WERI-Rb-1 (cell line): Measurements from ENCODE around the gene MOCS3.

Experiments
- DNase-seq: peaks from one replicate; pipeline ENCODE4 v3.0.0-alpha.2; 2020
- H3K27ac ChIP-seq: fragments of 250-450 bp; sonication (Bioruptor Pico); 2 replicates; pipeline ENCODE4 v1.5.1; 2020; ENCODE audit warnings: mild to moderate bottlenecking, moderate library complexity
- H3K27me3 ChIP-seq: fragments of 250-450 bp; sonication (Bioruptor Pico); 2 replicates; pipeline ENCODE4 v1.5.1; 2021; ENCODE audit warnings: mild to moderate bottlenecking, low read depth, moderate library complexity; ENCODE audit not compliant: insufficient read depth, severe bottlenecking
- H3K36me3 ChIP-seq: fragments of 250-450 bp; sonication (Bioruptor Pico); 2 replicates; pipeline ENCODE4 v1.5.1; 2020; ENCODE audit warnings: mild to moderate bottlenecking, moderate library complexity
- H3K4me3 ChIP-seq: 2 replicates; pipeline ENCODE4 v1.5.1; 2011; ENCODE audit warnings: low read depth, mild to moderate bottlenecking, control low read depth, low read length
- H3K9me3 ChIP-seq: fragments of 250-450 bp; sonication (Bioruptor Pico); 2 replicates; pipeline ENCODE4 v1.5.1; 2021; ENCODE audit warnings: mild to moderate bottlenecking, moderate library complexity; ENCODE audit not compliant: severe bottlenecking
- CTCF ChIP-seq: IDR thresholded peaks from 2 replicates; pipeline ENCODE4 v1.5.1; 2011; ENCODE audit warnings: low read depth, mild to moderate bottlenecking, control low read depth, inconsistent platforms, low read length

The MOCS3 gene

GRCh38 chr20:50957798-50958614 is 612 bp upstream of the MOCS3 start, which contains the start of gene DPM1:
Gene DPM1 (minus strand): TSS chr20:50958532. CDS start chr20:50958523, 9 bp downstream.
- Histone ChIP-seq H3K9me3 (no peaks in the 10 kb centered on the region), H3K27ac (peak within 1 kb of the TSS; percentile 99), H3K36me3 (peaks cover 35% of the 10 kb centered on the region), H3K4me3 (peak within 1 kb of the TSS; percentile 91), H3K27me3 (no peaks in the 10 kb centered on the region)
- TF ChIP-seq CTCF, result no peak
- peak; percentile 81 for DNase-seq

GRCh38 chr20:50959543-50960126 is 1.0 kb downstream of the MOCS3 start:
- no peaks in the 10 kb centered on the region for H3K27me3 ChIP-seq
- no peaks in the 10 kb centered on the region for H3K9me3 ChIP-seq
- no peak for DNase-seq
- no peak for TF ChIP-seq CTCF
- H3K4me3 ChIP-seq, result peak overlapping the region; percentile 91
- no peak overlapping the region for H3K27ac ChIP-seq
- peaks cover 18% of the 10 kb centered on the region for H3K36me3 ChIP-seq

- Histone ChIP-seq H3K4me3 (no peak overlapping the region), H3K9me3 (no peaks in the 10 kb centered on the region), H3K27ac (no peak overlapping the region), H3K27me3 (peaks cover 45% of the 10 kb centered on the region), H3K36me3 (no peaks in the 10 kb centered on the region)
- peak; percentile 52 for DNase-seq
- no peak for TF ChIP-seq CTCF
Measured at GRCh38 chr20:50967586-50967985, 9.0 kb downstream of the MOCS3 start.

DNA sequence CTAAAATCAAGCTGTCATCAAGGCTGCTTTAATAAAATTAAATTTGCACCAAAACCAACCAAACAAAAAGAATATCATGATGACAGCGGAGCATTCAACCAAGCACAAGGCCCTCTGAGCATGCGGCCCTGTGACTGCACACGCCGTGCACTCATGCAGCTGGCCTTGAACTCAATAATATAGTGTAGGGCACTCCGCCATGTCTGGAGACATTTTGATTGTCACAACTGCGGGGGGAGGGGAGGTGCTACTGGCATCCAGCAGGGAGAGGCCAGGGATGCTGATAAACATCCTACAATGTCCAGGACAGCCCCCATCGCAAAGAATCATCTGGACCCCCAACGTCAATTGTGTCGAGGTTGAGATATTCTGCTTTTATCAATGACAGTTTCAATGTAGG is 9.7 kb downstream of the MOCS3 start:
- DNase-seq, result no peak
- Histone ChIP-seq H3K9me3 (no peaks in the 10 kb centered on the region), H3K4me3 (no peak overlapping the region), H3K27ac (no peak overlapping the region), H3K36me3 (no peaks in the 10 kb centered on the region), H3K27me3 (peaks cover 50% of the 10 kb centered on the region)
- TF ChIP-seq CTCF, result no peak

GRCh38 chr20:50969435-50969834 is 10.8 kb downstream of the MOCS3 start:
- H3K27ac ChIP-seq, result no peak overlapping the region
- H3K36me3 ChIP-seq, result no peaks in the 10 kb centered on the region
- no peaks in the 10 kb centered on the region for H3K9me3 ChIP-seq
- DNase-seq, result no peak
- TF ChIP-seq CTCF, result no peak
- no peak overlapping the region for H3K4me3 ChIP-seq
- H3K27me3 ChIP-seq, result peaks cover 58% of the 10 kb centered on the region

DNA sequence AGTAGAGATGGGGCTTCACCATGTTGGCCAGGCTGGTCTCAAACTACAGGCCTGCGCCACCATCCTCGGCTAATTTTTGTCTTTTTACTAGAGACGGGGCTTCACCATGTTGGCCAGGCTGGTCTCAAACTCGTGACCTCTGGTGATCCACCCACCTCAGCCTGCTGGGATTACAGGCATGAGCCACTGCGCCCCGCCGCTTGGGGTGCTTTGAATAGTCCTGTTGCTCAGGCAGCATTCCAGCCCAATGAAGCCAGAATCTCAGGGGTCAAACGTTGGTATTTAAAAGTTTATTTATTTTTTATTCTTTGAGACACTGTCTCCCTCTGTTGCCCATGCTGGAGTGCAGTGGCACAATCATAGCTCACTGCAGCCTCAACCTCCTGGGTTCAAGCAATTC is 11.3 kb downstream of the MOCS3 start:
- Histone ChIP-seq H3K27me3 (peaks cover 60% of the 10 kb centered on the region), H3K36me3 (no peaks in the 10 kb centered on the region), H3K4me3 (no peak overlapping the region), H3K27ac (no peak overlapping the region), H3K9me3 (no peaks in the 10 kb centered on the region)
- DNase-seq, result no peak
- TF ChIP-seq CTCF, result no peak
